Measurements from ENCODE around the gene KLHL6.
"Not testable (repeated sequence)": the region's sequence is repeated elsewhere in the genome, so short reads cannot be mapped to it uniquely, and the experiment has no call there.

KLHL6 gene

GRCh38 chr3:183532620-183533411 lies 22.7 kb downstream of the KLHL6 start:
- DNase-seq (ENCODE audit: low spot score), result no peak

DNA sequence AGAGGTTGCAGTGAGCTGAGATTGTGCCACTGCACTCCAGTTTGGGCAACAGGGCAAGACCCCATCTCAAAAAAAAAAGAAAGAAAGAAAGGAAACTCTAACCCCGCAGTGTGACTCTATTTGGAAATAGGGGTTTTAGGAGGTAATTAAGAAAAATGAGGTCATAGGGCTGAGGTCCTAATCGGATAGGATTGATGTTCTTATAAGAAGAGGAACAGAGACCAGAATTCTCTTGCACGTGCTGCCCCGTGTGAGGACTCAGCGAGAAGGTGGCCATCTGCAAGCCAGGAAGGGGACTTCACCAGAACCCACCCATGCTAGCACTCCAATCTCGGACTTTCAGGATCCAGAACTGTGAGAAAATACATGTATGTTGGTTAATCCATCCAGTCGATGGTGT lies 25.8 kb downstream of the KLHL6 start:
- no peak for DNase-seq (ENCODE audit: low spot score)

- no peak for DNase-seq (ENCODE audit: low spot score)
These were observed 26.3 kb downstream of the KLHL6 start for GRCh38 chr3:183529185-183529584.

- DNase-seq (ENCODE audit: low spot score), result not testable (repeated sequence)
These were observed 26.7 kb downstream of the KLHL6 start for GRCh38 chr3:183528758-183529157.

DNA sequence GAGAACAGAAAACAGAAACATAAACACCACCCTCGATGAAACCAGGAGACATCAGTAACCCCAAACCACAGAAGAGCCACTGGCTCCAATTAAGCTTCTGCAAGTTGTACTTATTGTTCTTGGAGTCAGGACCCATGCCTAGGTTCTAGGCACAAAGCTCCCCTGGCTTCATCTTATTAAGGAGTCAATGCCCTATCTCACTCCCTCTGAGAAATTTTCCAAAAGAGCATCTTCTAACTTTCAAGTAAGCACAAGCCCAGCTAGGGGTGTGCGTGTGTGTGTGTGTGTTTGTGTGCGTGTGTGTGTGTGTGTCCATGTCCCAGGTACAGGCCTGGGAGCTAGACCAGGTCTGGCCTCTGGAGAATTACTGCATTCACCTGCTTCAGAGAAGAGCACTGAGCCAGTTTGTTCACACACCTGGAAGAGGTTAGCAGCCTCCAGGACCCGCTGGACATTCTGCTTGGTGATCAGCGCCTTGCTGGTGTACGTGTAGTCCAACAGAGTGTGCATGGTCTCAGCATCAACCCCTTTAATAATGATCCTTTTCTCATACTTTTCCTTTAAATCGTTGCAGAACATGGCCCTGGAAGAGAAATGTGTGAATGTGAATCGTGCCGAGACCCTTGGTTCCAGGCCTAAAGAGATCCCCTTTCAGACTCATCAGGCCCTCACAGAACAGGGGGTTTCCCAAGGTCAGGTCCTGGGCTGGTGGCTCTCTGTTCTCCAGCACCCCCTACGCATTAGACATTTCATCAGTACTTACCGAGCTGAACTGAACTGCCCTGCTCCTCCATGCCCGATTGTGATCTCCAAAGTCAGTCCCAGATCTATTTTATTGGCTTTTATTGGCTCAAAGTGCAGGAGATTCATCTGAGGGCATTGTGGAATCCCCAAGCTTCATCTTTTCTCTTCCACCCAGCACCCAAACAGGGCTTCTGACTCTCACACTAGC lies 27.8 kb downstream of the KLHL6 start:
- DNase-seq (ENCODE audit: low spot score), result peak; percentile 19

DNA sequence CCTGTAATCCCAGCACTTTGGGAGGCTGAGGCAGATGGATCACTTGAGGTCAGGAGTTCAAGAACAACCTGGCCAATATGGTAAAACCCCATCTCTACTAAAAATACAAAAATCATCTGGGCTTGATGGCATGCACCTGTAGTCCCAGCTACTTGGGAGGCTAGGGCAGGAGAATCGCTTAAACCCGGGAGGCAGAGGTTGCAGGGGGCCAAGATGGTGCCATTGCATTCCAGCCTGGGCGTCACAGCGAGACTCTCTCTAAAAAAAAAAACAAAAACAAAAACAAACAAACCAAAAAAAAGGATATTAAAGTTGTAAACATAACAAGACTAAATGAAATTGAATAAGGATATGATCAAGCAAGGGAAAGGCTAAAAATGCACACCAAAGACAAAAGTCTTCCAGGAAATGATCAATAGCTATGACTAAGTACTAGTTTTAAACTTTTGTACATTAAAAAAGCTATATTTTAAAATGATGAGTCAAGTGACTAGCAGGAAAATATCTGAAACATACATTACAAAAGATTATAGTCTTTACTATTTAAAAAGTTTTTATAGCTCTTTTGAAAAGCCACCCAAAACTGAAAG lies 28.6 kb downstream of the KLHL6 start:
- DNase-seq (ENCODE audit: low spot score), result peak; percentile 10

- DNase-seq (ENCODE audit: low spot score), result no peak
These were observed 31.0 kb downstream of the KLHL6 start for GRCh38 chr3:183524476-183524875.

GRCh38 chr3:183520741-183521556 lies 34.6 kb downstream of the KLHL6 start:
- not testable (repeated sequence) for DNase-seq (ENCODE audit: low spot score)

- not testable (repeated sequence) for DNase-seq (ENCODE audit: low spot score)
These were observed 35.2 kb downstream of the KLHL6 start for GRCh38 chr3:183520295-183520694.

DNA sequence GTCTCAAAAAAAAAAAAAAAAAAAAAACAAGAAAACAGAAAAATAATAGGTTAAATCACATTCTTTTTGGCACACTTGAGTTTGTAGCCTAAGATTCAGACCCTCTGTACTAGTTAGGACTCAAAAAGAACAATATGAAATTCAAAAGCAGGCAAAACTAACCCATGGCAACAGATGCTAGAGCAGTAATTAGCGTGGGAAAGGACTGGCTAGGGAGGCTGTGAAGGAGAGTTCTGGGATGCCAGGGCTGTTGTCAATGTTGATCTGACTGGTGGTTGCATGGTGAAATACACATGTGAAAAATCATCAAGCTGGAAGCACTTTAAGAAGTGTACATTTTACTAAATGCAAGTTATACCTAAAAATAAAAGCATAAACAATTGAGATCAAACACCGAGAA lies 35.6 kb downstream of the KLHL6 start:
- DNase-seq (ENCODE audit: low spot score), result no peak

DNA sequence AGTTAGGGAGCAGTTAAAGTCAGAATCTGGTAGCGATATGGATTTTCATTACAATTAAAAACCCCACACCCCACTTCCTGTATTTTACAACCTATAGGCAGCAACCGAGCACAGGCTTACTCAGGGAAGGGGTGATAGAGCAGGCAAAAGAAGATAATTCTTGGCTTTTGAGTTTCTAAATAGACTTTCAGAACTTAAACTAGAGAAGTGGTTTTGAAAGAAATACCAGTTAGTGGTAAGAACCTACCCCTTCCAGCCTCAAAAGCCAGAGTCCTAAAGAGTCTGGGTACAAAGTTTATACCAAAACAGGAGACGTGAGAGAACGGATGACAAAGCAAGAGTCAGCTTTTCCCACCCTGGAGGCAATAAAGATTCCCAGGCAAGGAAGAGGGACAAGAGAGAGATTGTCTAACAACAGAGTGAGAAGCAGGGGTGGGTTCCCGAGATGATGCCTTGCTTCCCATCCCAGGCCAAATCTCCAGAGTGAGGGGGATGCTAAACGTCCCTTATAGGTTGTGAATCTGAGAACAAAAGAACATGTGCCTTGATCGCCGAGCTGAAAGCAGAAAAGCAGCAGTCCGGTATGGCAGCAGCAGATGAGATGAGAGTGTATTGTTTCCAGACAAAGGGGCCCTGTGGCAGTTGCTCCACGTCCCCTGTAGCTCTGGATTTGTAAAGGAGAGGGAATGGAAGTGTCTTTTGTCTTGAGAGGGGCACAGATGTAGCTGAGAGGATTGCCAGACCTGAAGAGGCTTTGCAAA lies 36.8 kb downstream of the KLHL6 start:
- DNase-seq (ENCODE audit: low spot score), result no peak

- DNase-seq (ENCODE audit: low spot score), result no peak
These were observed 37.9 kb downstream of the KLHL6 start for GRCh38 chr3:183517607-183518006.

- DNase-seq (ENCODE audit: low spot score), result peak; percentile 84
These were observed 39.3 kb downstream of the KLHL6 start for GRCh38 chr3:183515968-183516851.

- no peak for DNase-seq (ENCODE audit: low spot score)
These were observed 41.5 kb downstream of the KLHL6 start for GRCh38 chr3:183514021-183514420.

- DNase-seq (ENCODE audit: low spot score), result peak; percentile 42
These were observed 42.3 kb downstream of the KLHL6 start for GRCh38 chr3:183513046-183513706.

GRCh38 chr3:183511286-183512131 lies 44.0 kb downstream of the KLHL6 start:
- not testable (repeated sequence) for DNase-seq (ENCODE audit: low spot score)

DNA sequence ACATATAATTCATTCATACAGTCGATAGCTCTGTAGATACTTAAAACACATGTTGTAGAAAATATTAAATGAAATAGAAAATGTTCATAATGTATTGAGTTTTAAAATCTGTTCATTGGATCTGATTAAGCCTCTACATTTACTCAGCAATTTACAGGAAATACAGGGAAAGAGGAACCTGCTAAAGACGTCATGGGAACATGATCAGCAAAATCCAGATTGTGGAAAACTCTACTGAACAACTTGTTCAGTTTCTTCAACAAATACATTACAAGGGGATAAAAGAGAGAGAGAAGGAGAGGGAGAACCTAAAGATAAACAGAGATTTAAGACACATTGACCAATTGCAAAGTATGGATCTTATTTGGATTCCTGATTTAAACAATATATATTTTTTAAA lies 46.7 kb downstream of the KLHL6 start:
- no peak for DNase-seq (ENCODE audit: low spot score)

DNA sequence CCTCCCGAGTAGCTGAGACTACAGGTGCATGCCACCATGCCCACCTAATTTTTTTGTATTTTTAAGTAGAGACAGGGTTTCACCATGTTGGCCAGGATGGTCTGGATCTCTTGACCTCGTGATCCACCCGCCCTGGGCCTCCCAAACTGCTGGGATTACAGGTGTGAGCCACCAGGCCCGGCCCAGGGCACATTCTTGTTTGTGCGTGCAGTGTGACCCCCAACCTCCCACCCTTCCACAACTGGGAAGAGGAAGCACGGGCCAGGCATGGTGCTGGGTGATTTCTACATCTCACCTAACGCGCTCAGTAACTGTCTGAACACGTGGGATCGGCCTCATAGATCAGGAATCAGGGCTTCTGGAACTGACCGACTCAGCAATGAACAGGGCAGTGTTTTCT lies 48.0 kb downstream of the KLHL6 start:
- DNase-seq (ENCODE audit: low spot score), result no peak

All from CD4-positive, alpha-beta T cell treated with Interleukin-2 at 100 ng/mL for 4 hours (primary cell).